OCI-LY3 (cell line): ENCODE measurements around the gene PHC1.

Experiments used
- H2AFZ ChIP-seq: fragments of 200-600, 300-600 bp; shearing (Covaris generic); 2 replicates; pipeline ENCODE4 v1.6.0; 2014; ENCODE audit warnings: antibody characterized with exemption, low read depth, low read length
- H3K27ac ChIP-seq: fragments of 200-600, 300-600 bp; sonication (generic); 2 replicates; pipeline ENCODE4 v1.5.1; 2014; ENCODE audit warnings: mild to moderate bottlenecking, low read length, moderate library complexity, mixed read lengths
- H3K27me3 ChIP-seq: fragments of 200-600, 300-600 bp; sonication (generic); 2 replicates; pipeline ENCODE4 v1.6.1; 2014; ENCODE audit warnings: low read depth, low read length, mixed read lengths
- H3K36me3 ChIP-seq: fragments of 200-600, 300-600 bp; sonication (generic); replicated peaks from 2 replicates; pipeline ENCODE3; 2014; ENCODE audit warnings: low read depth, low read length, mixed read lengths
- H3K4me1 ChIP-seq: fragments of 300-600, 200-600 bp; sonication (generic); 2 replicates; pipeline ENCODE4 v1.6.1; 2014; ENCODE audit warnings: low read length, mixed read lengths
- H3K4me2 ChIP-seq: fragments of 200-600, 300-600 bp; sonication (generic); 2 replicates; pipeline ENCODE4 v1.6.1; 2014; ENCODE audit warnings: low read length, mixed read lengths
- H3K4me3 ChIP-seq: fragments of 300-600, 200-600 bp; sonication (generic); 2 replicates; pipeline ENCODE4 v1.5.1; 2014; ENCODE audit warnings: antibody characterized with exemption, mild to moderate bottlenecking, low read length, moderate library complexity
- H3K79me2 ChIP-seq: fragments of 300-600, 200-600 bp; shearing (Covaris generic); 2 replicates; pipeline ENCODE4 v1.6.1; 2014; ENCODE audit warnings: mild to moderate bottlenecking, low read length, mixed read lengths
- H3K9ac ChIP-seq: fragments of 300-600, 200-600 bp; shearing (Covaris generic); 2 replicates; pipeline ENCODE4 v1.6.0; 2014; ENCODE audit warnings: mild to moderate bottlenecking, low read length, moderate library complexity
- H3K9me3 ChIP-seq: fragments of 200-600, 300-600 bp; shearing (Covaris generic); 2 replicates; pipeline ENCODE4 v1.6.1; 2014; ENCODE audit warnings: low read length, mixed read lengths; ENCODE audit not compliant: insufficient read depth
- H4K20me1 ChIP-seq: fragments of 200-600, 300-600 bp; sonication (generic); 2 replicates; pipeline ENCODE4 v1.6.1; 2016; ENCODE audit warnings: low read length, mixed read lengths; ENCODE audit not compliant: insufficient read depth
- CTCF ChIP-seq: fragments of 200-600, 300-600 bp; sonication (generic); IDR thresholded peaks from 2 replicates; pipeline ENCODE4 v1.5.1; 2014; ENCODE audit warnings: antibody characterized with exemption, low read length, low read depth
- EZH2phosphoT487 ChIP-seq: fragments of 200-600 bp; shearing (Covaris generic); IDR thresholded peaks from 2 replicates; pipeline ENCODE4 v1.6.1; 2018; ENCODE audit warnings: antibody characterized with exemption, mixed run types, low read depth

The PHC1 gene

GRCh38 chr12:8989413-8989812 lies 75.1 kb downstream of the PHC1 start, which contains the start of gene KLRG1:
Gene KLRG1 (plus strand): TSS chr12:8989546. CDS start chr12:8989636, 90 bp downstream.
- Histone ChIP-seq H3K36me3 (no peaks in the 10 kb centered on the region), H3K4me1 (peaks cover 64% of the 10 kb centered on the region), H3K79me2 (no peaks in the 10 kb centered on the region), H3K9ac (peak within 1 kb of the TSS; percentile 21; the same call in 1 of the 2 replicates), H4K20me1 (no peaks in the 10 kb centered on the region), H2AFZ (no peak within 1 kb of the TSS), H3K9me3 (no peaks in the 10 kb centered on the region), H3K27me3 (no peaks in the 10 kb centered on the region), H3K4me2 (peak within 1 kb of the TSS; percentile 68), H3K27ac (peak within 1 kb of the TSS; percentile 65), H3K4me3 (peak within 1 kb of the TSS; percentile 41)
- TF ChIP-seq CTCF (no peak), EZH2phosphoT487 (no peak)
